ENCODE results near the gene DUOXA2. TPM values are rescaled to one million over a fixed set of nuclear protein-coding genes. Genes with fewer than 3 reads are reported as not detected.

The DUOXA2 gene
- polyA plus RNA-seq, 1 donor from 2014 or later = not detected

- Histone ChIP-seq H3K4me2 (ENCODE audit: low read length) (no peak overlapping the region), H3K9me3 (ENCODE audit: low read length) (no peaks in the 10 kb centered on the region), H2AFZ (ENCODE audit: low read depth, low read length) (no peak overlapping the region), H3K4me3 (ENCODE audit: low read length) (no peak overlapping the region), H3K9ac (ENCODE audit: low read length) (no peak overlapping the region), H4K20me1 (ENCODE audit: insufficient read depth) (no peaks in the 10 kb centered on the region), H3F3A (ENCODE audit: insufficient read depth, low read length, poor library complexity, severe bottlenecking) (no peaks in the 10 kb centered on the region), H3K27me3 (ENCODE audit: insufficient read depth, low read depth, low read length) (no peaks in the 10 kb centered on the region), H3K79me2 (replicated peaks; ENCODE audit: insufficient read depth, low read length) (no peaks in the 10 kb centered on the region), H3K9me2 (ENCODE audit: insufficient read depth, low read length) (no peaks in the 10 kb centered on the region), H3K27ac (ENCODE audit: low read length) (no peak overlapping the region), H3K36me3 (ENCODE audit: insufficient read depth, low read length) (no peaks in the 10 kb centered on the region)
- no peak for TF ChIP-seq EZH2 (IDR thresholded peaks at IDR 0.05; ENCODE audit: borderline replicate concordance, insufficient read depth, low read length, poor library complexity, severe bottlenecking)
- TF ChIP-seq MXI1 (conservative IDR thresholded peaks at IDR 0.05; ENCODE audit: poor library complexity, severe bottlenecking) = no peak
- no peak for TF ChIP-seq SMC3 (conservative IDR thresholded peaks at IDR 0.05; ENCODE audit: poor library complexity)
- TF ChIP-seq EP300 (conservative IDR thresholded peaks at IDR 0.05; ENCODE audit: poor library complexity, severe bottlenecking) = no peak
- no peak for TF ChIP-seq REST (IDR thresholded peaks at IDR 0.05; ENCODE audit: borderline replicate concordance)
- no peak for TF ChIP-seq POLR2AphosphoS5 (IDR thresholded peaks at IDR 0.05)
- TF ChIP-seq, protein P1, sequence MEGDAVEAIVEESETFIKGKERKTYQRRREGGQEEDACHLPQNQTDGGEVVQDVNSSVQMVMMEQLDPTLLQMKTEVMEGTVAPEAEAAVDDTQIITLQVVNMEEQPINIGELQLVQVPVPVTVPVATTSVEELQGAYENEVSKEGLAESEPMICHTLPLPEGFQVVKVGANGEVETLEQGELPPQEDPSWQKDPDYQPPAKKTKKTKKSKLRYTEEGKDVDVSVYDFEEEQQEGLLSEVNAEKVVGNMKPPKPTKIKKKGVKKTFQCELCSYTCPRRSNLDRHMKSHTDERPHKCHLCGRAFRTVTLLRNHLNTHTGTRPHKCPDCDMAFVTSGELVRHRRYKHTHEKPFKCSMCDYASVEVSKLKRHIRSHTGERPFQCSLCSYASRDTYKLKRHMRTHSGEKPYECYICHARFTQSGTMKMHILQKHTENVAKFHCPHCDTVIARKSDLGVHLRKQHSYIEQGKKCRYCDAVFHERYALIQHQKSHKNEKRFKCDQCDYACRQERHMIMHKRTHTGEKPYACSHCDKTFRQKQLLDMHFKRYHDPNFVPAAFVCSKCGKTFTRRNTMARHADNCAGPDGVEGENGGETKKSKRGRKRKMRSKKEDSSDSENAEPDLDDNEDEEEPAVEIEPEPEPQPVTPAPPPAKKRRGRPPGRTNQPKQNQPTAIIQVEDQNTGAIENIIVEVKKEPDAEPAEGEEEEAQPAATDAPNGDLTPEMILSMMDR (IDR thresholded peaks at IDR 0.05; ENCODE audit: poor library complexity, severe bottlenecking) = no peak
- no peak for TF ChIP-seq TAF1 (IDR thresholded peaks at IDR 0.05; ENCODE audit: low read depth)
- no peak for TF ChIP-seq RAD21 (conservative IDR thresholded peaks at IDR 0.05)
Observed at GRCh38 chr15:45150997-45151396, 36.9 kb downstream of the DUOXA2 start.

DNA sequence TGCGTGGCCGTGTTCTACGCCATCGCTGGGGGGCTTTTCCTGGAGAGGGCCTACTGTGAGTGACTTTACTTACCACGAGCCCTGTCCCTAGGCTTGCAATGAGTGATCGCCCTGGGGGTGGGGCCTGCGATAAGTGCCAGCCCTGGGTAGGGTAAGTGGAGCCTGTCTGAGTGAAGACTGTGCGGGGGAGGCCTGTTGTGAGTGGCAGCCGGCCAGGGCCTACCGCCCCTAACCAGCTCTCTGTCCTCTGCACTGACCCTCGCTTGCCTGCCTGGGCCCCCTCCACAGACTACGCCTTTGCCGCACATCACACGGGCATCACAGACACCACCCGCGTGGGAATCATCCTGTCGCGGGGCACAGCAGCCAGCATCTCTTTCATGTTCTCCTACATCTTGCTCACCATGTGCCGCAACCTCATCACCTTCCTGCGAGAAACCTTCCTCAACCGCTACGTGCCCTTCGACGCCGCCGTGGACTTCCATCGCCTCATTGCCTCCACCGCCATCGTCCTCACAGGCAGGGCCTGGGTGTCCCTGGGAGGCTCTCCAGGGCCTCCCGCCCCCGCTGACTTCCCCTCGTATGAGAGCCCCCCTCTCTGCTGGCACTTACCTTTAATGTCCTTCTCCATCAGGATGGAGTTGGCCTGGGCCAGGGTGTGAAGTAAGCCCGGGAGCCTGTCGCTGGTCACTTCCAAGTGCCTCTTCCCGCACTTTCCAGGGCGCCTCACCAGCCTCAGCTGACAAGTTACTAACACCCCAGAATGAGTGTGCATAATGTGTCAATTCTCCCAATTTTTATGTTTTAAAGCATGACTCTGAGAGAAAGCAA is 38.1 kb downstream of the DUOXA2 start:
- no peaks in the 10 kb centered on the region for H3K36me3 ChIP-seq (ENCODE audit: insufficient read depth, low read length)
- no peak overlapping the region for H3K4me2 ChIP-seq (ENCODE audit: low read length)

More for the DNA sequence above, 38.1 kb downstream of the DUOXA2 start:
- H2AFZ ChIP-seq (ENCODE audit: low read depth, low read length) = no peak overlapping the region
- no peaks in the 10 kb centered on the region for H3K79me2 ChIP-seq (replicated peaks; ENCODE audit: insufficient read depth, low read length)
- no peaks in the 10 kb centered on the region for H4K20me1 ChIP-seq (ENCODE audit: insufficient read depth)
- H3K9me2 ChIP-seq (ENCODE audit: insufficient read depth, low read length) = no peaks in the 10 kb centered on the region
- no peaks in the 10 kb centered on the region for H3F3A ChIP-seq (ENCODE audit: insufficient read depth, low read length, poor library complexity, severe bottlenecking)
- no peaks in the 10 kb centered on the region for H3K9me3 ChIP-seq (ENCODE audit: low read length)
- no peak overlapping the region for H3K4me3 ChIP-seq (ENCODE audit: low read length)
- H3K9ac ChIP-seq (ENCODE audit: low read length) = no peak overlapping the region
- TF ChIP-seq EP300 (conservative IDR thresholded peaks at IDR 0.05; ENCODE audit: poor library complexity, severe bottlenecking) (no peak), SMC3 (conservative IDR thresholded peaks at IDR 0.05; ENCODE audit: poor library complexity) (no peak), MXI1 (conservative IDR thresholded peaks at IDR 0.05; ENCODE audit: poor library complexity, severe bottlenecking) (no peak), REST (IDR thresholded peaks at IDR 0.05; ENCODE audit: borderline replicate concordance) (no peak), EZH2 (IDR thresholded peaks at IDR 0.05; ENCODE audit: borderline replicate concordance, insufficient read depth, low read length, poor library complexity, severe bottlenecking) (no peak), RAD21 (conservative IDR thresholded peaks at IDR 0.05) (no peak), TAF1 (IDR thresholded peaks at IDR 0.05; ENCODE audit: low read depth) (no peak), POLR2AphosphoS5 (IDR thresholded peaks at IDR 0.05) (no peak)
- TF ChIP-seq, protein P1 (IDR thresholded peaks at IDR 0.05; ENCODE audit: poor library complexity, severe bottlenecking) = no peak
- no peak overlapping the region for H3K27ac ChIP-seq (ENCODE audit: low read length)
- no peaks in the 10 kb centered on the region for H3K27me3 ChIP-seq (ENCODE audit: insufficient read depth, low read depth, low read length)
